GM18951 (cell line): Measurements from ENCODE around the gene CDK5RAP2.

Experiments used
- POLR2A ChIP-seq: IDR thresholded peaks from 4 replicates; pipeline ENCODE4 v1.6.1; 2011; ENCODE audit warnings: mild to moderate bottlenecking; ENCODE audit not compliant: insufficient read length, insufficient read depth; ENCODE audit errors: extremely low read depth
- in situ Hi-C: fragments of 300-500 bp; cut with MboI; formaldehyde crosslinking; loops from one replicate; pipeline ENCODE4 v1.12.0; 2022; ENCODE audit warnings: low sequenced_read_pairs, mixed read lengths, inconsistent platforms; ENCODE audit not compliant: unreplicated experiment

The CDK5RAP2 gene

GRCh38 chr9:120449566-120449965 is 130.4 kb downstream of the CDK5RAP2 start:
- TF ChIP-seq POLR2A: no peak
- in situ Hi-C loops: no loop called here

- no peak for TF ChIP-seq POLR2A
- in situ Hi-C loops: no loop called here
Measured at GRCh38 chr9:120447959-120448500, 131.9 kb downstream of the CDK5RAP2 start.

DNA sequence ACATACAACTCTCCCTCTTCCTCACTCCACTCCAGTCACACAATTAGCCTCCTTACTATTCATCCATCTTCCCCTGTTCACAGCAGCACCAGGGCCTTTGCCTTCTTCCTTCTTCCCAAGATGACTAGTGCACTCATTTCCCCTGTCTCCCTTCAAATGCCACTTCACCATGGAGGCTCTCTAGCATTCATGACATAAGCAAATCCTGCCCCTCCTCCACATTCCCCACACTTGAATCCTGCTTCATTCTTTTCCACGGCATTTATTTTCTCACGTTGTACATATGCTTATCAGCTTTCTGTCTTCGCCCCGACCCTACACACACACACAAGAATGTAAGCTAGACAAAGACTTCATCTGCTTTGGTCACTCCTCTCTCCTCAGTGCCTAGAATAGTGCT is 133.3 kb downstream of the CDK5RAP2 start:
- in situ Hi-C loops: no loop called here
- TF ChIP-seq POLR2A: no peak

DNA sequence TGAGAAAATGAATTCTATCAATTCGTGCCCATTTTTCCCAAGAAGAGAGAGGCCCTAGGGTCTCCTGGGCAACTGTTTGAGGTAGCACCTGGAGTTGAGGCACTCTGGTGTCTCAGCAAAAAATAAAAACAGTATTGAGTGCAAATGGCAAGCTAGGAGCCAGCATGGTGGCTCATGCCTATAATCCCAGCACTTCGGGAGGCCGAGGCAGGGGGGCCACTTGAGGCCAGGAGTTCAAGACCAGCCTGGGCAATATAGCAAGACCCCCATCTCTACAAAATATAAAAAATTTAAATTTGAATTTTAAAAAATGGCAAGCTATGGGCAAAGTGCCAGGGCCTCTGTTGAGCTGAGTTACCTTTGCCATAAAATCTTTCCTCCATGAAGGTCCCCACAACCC is 136.0 kb downstream of the CDK5RAP2 start:
- no peak for TF ChIP-seq POLR2A
- in situ Hi-C loops: no loop called here

GRCh38 chr9:120443489-120443888 is 136.5 kb downstream of the CDK5RAP2 start:
- in situ Hi-C loops: no loop called here

GRCh38 chr9:120442308-120442995 is 137.5 kb downstream of the CDK5RAP2 start:
- in situ Hi-C loops: no loop called here
- TF ChIP-seq POLR2A: no peak

More at GRCh38 chr9:120443489-120443888, 136.5 kb downstream of the CDK5RAP2 start:
- TF ChIP-seq POLR2A: no peak

DNA sequence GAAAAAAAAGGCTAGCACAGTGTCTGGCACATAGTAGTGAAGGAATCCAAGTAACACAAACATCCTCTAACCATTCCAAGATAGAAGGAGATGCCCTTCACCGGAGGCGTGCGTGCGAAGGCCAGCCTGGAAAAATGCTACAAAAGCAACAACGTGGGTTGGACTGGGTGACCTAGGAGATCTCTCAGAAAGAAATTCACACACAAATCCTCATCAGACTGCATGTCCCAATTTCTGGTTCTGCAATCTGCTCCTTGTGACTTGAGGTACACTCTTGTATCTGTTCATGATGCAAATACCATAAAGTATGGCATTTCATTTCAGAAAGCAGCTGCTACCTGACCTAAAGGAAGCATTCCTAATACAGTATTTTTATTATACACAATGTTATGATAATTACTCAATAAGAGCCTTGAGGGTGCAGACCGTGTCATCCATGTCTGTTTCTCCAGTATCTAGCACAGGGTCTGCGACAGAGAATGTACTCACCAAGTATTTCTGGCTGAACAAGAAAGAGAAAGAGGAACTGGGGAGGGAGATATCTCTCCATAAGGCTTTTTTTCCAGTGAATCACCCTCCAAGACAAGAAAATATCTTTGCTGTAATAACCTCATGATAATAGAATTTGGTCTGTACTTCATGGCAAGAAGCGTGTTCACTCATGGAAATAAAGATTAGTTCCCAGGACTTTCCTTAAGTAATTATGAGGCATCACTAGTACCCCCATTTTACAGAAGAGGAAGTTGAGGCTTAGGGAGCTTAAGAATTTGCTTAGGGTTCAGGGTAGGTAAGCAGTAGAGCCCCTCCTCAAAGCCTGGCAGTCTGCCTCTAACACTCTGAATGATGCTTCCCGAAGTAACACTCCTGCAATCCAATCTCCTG is 138.3 kb downstream of the CDK5RAP2 start:
- in situ Hi-C loops: no loop called here
- TF ChIP-seq POLR2A: no peak

DNA sequence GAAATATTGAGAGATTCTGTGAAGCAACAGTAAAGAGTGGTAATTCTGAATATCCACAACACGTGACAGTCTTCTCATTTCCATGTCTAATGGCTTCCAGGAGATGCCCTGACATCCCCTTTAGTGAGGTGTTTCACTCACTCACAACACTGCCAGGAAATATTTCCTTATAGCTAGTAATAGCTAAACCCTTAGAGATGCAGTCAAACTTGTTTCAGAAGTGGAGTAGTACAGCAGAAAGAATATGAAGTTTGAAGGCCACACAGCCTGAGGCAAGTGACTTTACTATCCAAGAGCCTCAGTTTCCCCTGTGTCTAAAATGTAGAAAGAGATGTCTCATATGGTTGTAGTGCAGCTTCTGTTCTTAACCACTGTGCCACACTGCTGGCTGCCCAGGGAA is 139.2 kb downstream of the CDK5RAP2 start:
- in situ Hi-C loops: no loop called here
- TF ChIP-seq POLR2A: no peak

DNA sequence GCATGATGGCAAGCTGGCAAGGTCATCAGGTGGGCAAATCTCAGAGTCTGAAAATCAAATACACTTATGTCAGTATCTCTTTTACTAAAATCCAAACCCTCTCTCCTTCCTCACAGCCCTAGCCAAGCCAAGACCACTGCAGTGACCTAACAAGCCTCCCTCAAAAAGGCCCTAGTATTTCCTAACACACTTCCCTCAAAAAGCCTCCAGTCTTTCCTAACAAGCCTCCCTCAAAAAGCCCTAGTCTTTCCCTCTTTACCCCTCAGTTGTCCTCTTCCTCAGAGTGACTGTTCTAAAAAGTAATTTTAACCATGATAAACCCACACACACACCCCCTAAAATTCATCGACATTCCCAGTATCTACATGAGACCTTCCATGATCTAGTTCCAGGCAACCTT is 140.0 kb downstream of the CDK5RAP2 start:
- in situ Hi-C loops: no loop called here
- no peak for TF ChIP-seq POLR2A

GRCh38 chr9:120438836-120439546 is 141.0 kb downstream of the CDK5RAP2 start:
- in situ Hi-C loops: no loop called here
- no peak for TF ChIP-seq POLR2A

DNA sequence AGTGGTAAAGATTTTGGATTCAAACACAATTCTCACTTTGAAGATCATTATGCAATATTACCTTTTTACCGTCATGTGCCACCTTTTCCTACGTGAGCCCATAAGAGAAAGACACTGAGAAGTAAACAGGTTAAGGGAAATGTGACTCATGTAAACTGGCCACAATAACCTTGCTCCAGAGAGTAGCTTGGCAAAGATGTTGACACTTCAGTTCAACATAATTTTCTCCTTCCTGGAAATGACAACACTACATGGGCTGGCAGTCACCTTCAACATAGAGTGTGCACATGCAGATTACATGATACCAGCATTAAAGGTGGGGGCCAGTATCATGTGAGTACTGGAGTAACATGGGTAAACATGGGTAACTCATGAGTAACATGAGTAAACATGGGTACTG is 141.9 kb downstream of the CDK5RAP2 start:
- in situ Hi-C loops: no loop called here

DNA sequence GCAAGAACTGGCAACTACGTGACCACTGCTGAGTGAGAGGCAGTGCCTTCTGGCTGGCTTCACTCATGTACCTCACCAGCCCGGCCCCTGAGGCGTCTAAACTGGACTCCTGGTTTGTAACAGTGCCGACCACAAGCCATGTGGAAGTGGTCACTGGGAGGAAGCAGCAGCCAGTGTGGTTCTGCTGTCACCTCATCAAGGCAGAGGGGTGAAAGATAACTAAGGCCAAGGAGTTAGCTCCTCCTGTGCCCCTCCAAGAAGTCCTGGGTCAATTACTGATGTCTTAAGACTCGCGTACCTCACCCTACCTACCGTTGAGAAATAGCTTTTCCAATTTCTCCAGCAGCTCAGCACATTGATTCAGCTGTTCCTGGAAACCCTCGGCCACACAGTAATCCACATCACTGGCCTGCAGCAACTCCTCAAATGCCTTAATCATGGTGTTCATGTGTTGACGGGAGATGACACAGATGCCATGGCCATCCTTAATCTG is 142.9 kb downstream of the CDK5RAP2 start:
- TF ChIP-seq POLR2A: no peak
- in situ Hi-C loops: no loop called here

More for the DNA sequence above, 141.9 kb downstream of the CDK5RAP2 start:
- TF ChIP-seq POLR2A: no peak

DNA sequence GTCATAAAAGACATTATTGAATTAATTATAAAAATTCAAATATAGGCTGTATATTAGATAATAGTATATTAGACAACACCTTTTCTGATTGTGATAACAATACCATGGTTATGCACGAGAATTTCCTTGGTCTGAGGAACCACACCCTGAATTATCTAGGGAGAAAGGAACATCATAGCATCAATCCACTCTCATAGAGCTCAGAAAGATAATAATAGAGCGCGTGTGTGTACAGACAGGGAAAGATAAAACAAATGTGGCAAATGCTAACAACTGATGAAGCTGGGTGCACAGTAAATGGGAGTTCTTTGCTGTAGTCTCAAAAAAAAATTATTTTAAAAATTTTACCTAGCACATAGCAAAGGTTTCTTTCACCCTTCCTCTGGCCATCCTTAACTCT is 143.5 kb downstream of the CDK5RAP2 start:
- in situ Hi-C loops: no loop called here
- no peak for TF ChIP-seq POLR2A
